Large intestine (tissue), 3 donors: ENCODE results near the gene ABCC10. TPM values are rescaled to one million over a fixed set of nuclear protein-coding genes. Genes with fewer than 3 reads are reported as not detected.

Experiments used
- DNase-seq, 2 donors: peaks; one replicate each; pipeline versions ENCODE4 v3.0.0 to v3.0.0-alpha.2; 2013
- H3K27ac ChIP-seq: one replicate; pipeline ENCODE4 v1.5.1; 2013; ENCODE audit warnings: low read length
- H3K27me3 ChIP-seq: 2 replicates; pipeline ENCODE4 v1.6.1; 2013; ENCODE audit warnings: low read length; ENCODE audit not compliant: control insufficient read depth, insufficient read depth
- H3K36me3 ChIP-seq: 2 replicates; pipeline ENCODE4 v1.6.1; 2013; ENCODE audit warnings: low read length; ENCODE audit not compliant: control insufficient read depth, insufficient read depth
- H3K4me1 ChIP-seq: one replicate; pipeline ENCODE4 v1.6.1; 2013; ENCODE audit warnings: low read length; ENCODE audit not compliant: control insufficient read depth, insufficient read depth
- H3K4me3 ChIP-seq: one replicate; pipeline ENCODE4 v1.5.1; 2013; ENCODE audit warnings: low read length
- H3K9me3 ChIP-seq: one replicate; pipeline ENCODE4 v1.6.1; 2013; ENCODE audit warnings: mild to moderate bottlenecking, low read depth, low read length, moderate library complexity; ENCODE audit not compliant: control insufficient read depth
- WGBS: methylation state at CpG from one replicate; pipeline ENCODE4 v1.1.5; 2013; ENCODE audit warnings: low lambda C conversion rate; ENCODE audit not compliant: insufficient coverage; 5-methylcytosine and 5-hydroxymethylcytosine counted together
- polyA plus RNA-seq: library from polyadenylated mRNA; unstranded; fragments of 120-200 nt; gene quantifications from one replicate; pipeline ENCODE4 v1.2.1, GENCODE V29; 2013

Gene ABCC10
- polyA plus RNA-seq, 1 donor, result 32.7 TPM

DNA sequence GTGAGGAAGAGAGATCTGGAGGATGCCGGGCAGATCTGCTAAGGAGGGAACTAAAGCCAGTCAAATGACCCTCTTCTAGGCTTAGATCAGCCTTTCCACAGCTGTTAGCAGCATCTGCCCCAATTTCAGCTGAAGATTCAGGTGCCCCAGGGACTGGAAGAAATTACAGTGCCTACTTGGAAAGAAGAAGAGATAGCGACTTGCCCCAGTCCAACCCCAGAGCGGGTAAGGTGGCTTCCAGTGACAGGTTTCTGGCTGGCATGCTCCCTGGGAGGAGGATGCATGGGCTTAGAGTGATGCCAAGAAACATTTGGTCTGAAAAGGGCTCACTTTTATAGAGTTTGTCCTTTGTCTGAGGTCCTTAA, 50.6 kb downstream of the ABCC10 start:
- Histone ChIP-seq H3K27ac (peak overlapping the region; percentile 48), H3K4me1 (peaks cover 30% of the 10 kb centered on the region), H3K4me3 (peak overlapping the region; percentile 78), H3K36me3 (no peaks in the 10 kb centered on the region), H3K27me3 (no peaks in the 10 kb centered on the region), H3K9me3 (no peaks in the 10 kb centered on the region)
- WGBS, result no CpG with 5 or more reads among the region's 3 CpGs
- DNase-seq, result peak in 1 of 2 donors; percentile 19

DNA sequence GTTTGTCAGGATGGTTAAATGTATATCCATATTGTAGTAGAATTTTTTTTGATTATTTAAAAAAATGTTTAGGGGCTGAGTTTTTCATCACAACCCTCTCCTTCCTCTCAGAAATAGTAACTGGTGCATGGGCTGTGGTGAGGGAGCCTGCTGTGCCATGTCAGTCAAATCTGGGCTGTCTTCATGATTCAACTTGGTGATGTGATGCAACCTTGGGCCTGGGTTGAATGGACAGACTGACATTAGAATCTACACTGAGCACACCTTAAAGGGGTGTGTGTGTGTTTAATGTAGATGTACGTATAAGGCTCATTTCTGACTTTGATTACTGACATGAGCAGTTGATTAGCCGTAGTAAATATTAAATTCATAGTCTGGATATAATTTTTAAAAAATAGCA, 53.7 kb downstream of the ABCC10 start:
- Histone ChIP-seq H3K9me3 (no peaks in the 10 kb centered on the region), H3K27me3 (no peaks in the 10 kb centered on the region), H3K27ac (peak overlapping the region; percentile 74), H3K4me1 (peaks cover 30% of the 10 kb centered on the region), H3K36me3 (peaks cover 8% of the 10 kb centered on the region), H3K4me3 (no peak overlapping the region)
- no peak for DNase-seq
- no CpG with 5 or more reads among the region's 2 CpGs for WGBS

DNA sequence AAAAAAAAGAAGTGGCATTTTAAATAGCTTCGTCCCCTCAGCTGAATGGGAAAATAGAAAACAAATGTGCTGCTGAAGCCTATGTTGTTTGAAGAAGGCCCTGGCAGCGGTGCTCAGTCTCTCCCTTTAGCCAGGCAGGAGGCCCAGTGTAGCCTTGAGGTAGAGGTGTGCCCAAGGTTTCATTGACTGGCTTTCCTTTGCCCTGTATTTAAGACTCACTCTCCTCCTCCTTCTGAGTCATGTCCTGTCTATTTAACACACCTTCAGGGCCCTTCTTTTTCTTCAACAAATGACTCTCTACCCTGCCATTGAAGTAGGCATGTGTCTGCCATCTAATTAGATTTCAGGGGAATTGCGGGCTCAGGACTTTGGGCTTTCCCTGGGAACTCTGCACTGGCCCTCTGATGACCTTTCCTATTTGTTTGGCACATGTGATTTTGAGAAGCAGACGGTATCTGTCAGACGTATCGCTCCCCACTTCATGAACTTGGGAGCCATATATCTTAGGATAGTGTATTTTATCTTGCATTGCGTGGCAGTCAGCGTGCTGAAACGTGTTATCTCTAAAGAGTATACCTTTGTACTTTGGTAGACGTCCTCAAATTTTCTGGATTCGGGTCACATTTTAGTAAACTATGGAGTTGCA, 54.4 kb downstream of the ABCC10 start:
- peaks cover 11% of the 10 kb centered on the region for H3K36me3 ChIP-seq
- no peak overlapping the region for H3K4me3 ChIP-seq
- no peaks in the 10 kb centered on the region for H3K27me3 ChIP-seq
- DNase-seq, result peak; percentile 79 to 89
- H3K9me3 ChIP-seq, result no peaks in the 10 kb centered on the region
- peak overlapping the region; percentile 74 for H3K27ac ChIP-seq
- peaks cover 30% of the 10 kb centered on the region for H3K4me1 ChIP-seq
- WGBS, result 33% methylated on average over 3 of the region's 11 CpGs

DNA sequence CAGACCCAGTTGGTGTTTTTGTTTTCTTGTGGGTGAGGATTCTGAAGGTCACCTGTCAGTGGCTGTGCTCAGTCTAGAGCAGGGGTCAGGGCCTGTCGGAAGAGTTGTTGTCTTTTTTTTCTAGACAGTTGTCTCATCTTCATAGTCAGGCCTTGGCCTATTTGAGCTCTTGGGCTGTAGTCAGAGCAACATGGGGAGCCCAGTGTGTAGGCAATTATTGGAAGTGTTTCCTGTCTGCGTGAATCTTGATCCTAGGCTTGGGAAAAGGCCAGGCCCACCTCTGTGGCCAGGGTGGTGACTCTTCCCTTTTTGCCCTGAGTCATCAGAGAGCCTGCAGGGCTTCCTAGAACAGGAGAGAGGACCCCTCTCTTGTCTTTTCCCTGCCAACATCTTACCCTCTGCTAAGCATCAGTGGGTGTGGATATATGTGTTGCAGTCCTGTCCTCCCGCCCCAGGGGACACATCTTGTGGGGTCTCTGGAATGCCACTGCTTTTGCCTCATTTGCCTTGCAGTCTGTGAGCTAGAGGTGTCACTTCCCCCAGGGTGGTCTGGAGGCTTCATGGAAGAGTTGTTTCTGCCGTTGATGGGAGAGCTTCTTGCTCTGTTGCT, 61.4 kb downstream of the ABCC10 start:
- peaks cover 29% of the 10 kb centered on the region for H3K36me3 ChIP-seq
- H3K27me3 ChIP-seq, result no peaks in the 10 kb centered on the region
- H3K4me1 ChIP-seq, result peaks cover 22% of the 10 kb centered on the region
- no CpG with 5 or more reads among the region's 4 CpGs for WGBS
- H3K4me3 ChIP-seq, result no peak overlapping the region
- no peak for DNase-seq
- no peak overlapping the region for H3K27ac ChIP-seq
- no peaks in the 10 kb centered on the region for H3K9me3 ChIP-seq

DNA sequence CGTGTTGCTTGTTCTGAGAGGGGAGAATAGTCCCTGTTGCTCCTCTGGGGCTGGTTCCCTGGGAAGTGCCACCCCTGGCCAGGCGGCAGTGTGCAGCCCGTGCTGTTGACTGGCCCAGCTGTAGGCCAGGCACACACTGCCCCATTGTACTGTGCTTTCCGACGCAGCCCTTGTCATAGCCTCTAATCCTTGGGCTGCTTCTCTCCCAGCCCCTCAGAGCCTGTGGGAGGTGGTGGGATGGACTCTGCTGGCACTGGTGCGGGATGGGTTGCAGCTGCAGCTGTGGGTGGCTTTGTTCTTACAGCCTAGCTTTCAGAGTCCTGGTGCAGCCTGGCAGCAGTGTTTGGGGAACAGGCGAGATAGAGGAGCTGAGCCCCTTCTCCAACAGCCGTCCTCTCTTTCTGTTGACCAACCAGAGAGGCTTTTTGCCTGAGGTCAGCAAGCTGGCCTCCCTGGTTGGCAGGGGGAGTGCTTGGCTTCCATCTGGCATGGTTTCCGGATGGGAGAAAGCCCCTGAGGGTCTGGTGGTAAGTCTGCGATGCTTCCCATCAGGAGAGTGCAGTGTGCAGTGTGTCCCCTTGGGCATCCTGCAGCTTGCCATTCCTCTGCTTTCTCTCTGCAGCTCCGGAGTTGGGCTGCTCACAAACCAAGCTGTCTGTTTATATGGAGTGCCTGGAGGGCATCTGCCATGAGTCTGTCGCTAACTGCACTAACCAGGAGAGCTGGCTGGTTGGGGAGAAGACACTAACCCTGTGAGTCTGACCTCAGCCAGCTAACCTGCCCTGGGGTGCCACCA, 62.1 kb downstream of the ABCC10 start:
- WGBS, result no CpG with 5 or more reads among the region's 12 CpGs
- Histone ChIP-seq H3K27me3 (no peaks in the 10 kb centered on the region), H3K27ac (no peak overlapping the region), H3K4me3 (no peak overlapping the region), H3K9me3 (no peaks in the 10 kb centered on the region), H3K4me1 (peaks cover 28% of the 10 kb centered on the region), H3K36me3 (peaks cover 29% of the 10 kb centered on the region)
- no peak for DNase-seq

DNA sequence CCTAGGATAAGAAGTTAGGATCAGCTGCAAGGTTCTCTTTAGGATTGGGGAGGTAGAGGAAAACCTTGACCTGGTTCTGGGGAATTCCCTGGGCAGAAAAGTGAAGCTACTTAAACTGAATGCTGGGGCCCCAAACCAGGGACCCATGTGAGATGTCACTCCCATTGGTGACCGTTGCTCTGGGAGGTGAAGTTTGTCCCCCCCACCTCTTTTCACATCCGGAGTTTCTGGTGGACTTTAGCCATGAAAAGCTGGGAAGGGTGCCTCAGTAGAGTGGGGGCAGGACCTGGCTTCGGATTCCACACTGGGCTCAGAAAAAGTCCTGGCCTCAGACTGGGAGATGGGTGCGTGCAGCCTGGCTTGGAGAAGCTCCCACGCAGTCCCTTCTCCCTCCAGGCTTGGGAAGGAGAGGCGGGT, 63.2 kb downstream of the ABCC10 start:
- Histone ChIP-seq H3K27me3 (no peaks in the 10 kb centered on the region), H3K27ac (no peak overlapping the region), H3K9me3 (no peaks in the 10 kb centered on the region), H3K4me3 (no peak overlapping the region), H3K4me1 (peaks cover 38% of the 10 kb centered on the region), H3K36me3 (peaks cover 24% of the 10 kb centered on the region)
- WGBS, result no CpG with 5 or more reads among the region's 6 CpGs
- DNase-seq, result peak; percentile 67 to 87

DNA sequence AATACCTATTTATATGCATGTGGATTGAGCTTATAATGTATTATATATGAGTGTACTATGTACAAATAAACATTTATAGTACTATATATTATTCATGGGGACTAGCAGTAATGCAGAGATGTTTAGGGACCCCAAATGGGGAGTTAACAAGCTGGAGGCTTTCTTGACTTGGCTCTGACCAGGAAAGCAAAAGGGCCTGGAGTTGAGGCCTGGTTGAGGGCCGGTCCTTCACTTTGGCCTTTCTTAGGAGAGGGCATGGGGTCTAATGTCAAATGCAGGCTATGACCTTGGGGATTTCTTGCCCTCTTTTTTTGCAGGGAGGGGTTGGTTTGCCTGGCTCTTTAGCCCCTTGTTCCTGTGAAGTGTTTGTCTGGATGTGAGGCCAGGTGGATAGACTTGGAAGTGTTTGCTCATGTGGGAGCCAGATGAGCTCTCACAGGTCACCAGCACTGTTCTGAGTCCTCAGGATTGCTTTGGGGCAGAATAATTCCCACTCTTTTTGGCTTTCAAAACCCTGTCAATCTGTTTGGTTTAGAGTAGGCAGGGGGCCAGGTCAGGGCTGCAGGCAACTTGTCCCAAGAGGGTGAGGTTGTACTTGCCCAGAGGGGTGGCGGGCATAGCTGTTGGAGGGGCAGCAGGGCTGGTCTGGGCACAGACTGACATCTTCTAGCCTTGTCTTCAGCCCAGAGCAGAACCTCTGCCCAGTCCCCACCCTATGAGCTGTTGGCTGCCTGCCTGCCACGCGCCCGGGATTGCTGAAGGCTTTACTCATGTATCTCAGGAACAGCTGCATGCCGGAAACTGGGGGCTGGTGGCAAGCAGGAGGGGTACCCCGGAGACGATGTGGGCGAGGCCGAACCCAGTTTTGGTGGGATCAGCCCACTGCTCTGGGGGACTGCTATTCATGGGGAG, 64.7 kb downstream of the ABCC10 start:
- no CpG with 5 or more reads among the region's 10 CpGs for WGBS
- peak; percentile 58 to 71 for DNase-seq
- Histone ChIP-seq H3K36me3 (peaks cover 27% of the 10 kb centered on the region), H3K27me3 (no peaks in the 10 kb centered on the region), H3K4me3 (no peak overlapping the region), H3K9me3 (no peaks in the 10 kb centered on the region), H3K4me1 (peaks cover 53% of the 10 kb centered on the region), H3K27ac (peak overlapping the region; percentile 89)

DNA sequence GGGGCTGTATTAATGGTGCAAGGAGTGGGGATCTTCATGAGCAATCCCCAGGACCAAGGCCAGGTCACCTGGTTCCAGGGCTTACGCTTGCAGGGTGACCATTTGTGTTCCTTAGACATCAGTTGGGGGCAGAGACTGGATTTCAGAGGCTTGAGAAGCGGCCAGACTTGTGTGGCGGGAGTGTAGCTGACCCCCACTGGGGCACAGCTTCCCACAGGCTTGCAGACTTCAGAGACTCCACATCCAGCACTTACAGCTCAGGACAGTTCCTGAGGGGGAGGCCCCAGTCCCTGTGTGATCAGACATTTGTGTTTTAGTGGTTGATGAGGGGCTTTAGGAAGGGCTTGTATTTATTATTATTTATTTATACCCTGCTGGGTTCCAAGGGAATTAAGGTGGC, 65.3 kb downstream of the ABCC10 start:
- Histone ChIP-seq H3K9me3 (no peaks in the 10 kb centered on the region), H3K36me3 (peaks cover 31% of the 10 kb centered on the region), H3K4me1 (peaks cover 54% of the 10 kb centered on the region), H3K27ac (peak overlapping the region; percentile 89), H3K4me3 (no peak overlapping the region), H3K27me3 (no peaks in the 10 kb centered on the region)
- DNase-seq, result no peak
- no CpG with 5 or more reads among the region's 3 CpGs for WGBS

DNA sequence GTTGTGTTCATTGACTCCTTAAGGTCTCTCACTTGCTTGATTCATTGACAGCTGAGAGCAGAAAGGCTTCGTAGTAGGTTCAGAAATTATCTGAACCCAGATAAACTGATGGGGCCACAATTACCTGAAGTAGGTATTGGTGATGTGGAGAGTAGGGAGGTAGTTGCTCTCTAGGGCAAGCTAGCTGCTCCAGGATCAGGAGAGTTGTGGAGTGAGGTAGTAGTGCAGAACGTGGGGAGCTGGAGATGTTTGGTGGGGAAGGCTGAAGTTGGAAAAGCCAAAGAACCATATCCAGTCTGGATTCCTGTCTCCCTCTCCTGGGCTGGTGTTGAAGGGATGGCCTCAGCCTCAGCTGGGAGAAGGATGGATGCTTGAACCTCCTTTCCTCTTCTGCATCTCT, 65.9 kb downstream of the ABCC10 start:
- Histone ChIP-seq H3K27me3 (no peaks in the 10 kb centered on the region), H3K4me1 (peaks cover 54% of the 10 kb centered on the region), H3K27ac (peak overlapping the region; percentile 89), H3K4me3 (no peak overlapping the region), H3K36me3 (peaks cover 34% of the 10 kb centered on the region), H3K9me3 (no peaks in the 10 kb centered on the region)
- no CpG with 5 or more reads among the region's 2 CpGs for WGBS
- no peak for DNase-seq

DNA sequence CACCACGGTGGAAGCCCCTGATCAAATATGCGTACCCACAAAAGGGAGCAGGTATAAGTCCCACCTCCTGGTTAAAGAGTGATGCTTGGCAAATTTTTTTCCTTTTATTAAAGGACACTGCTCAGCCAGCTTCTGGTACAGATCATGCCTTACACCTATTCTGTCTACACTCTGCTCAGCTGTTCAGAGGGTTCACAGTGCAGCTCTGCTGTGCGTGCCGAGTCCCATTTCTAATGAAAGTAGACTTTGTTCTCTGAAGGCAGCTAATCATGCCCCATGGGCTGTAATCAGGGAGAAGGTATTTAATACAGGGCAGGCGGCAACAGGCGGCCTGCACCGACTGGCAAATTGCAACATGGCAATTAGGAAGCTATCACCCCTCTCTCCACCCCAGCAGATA, 66.5 kb downstream of the ABCC10 start:
- Histone ChIP-seq H3K36me3 (peaks cover 33% of the 10 kb centered on the region), H3K4me1 (peaks cover 54% of the 10 kb centered on the region), H3K9me3 (no peaks in the 10 kb centered on the region), H3K4me3 (no peak overlapping the region), H3K27ac (peak overlapping the region; percentile 89), H3K27me3 (no peaks in the 10 kb centered on the region)
- WGBS, result no CpG with 5 or more reads among the region's 7 CpGs
- DNase-seq, result peak; percentile 90 to 94
